Activated naive CD4-positive, alpha-beta T cell treated with anti-CD3 and anti-CD28 coated beads, Interleukin-2, amount 10 ng/mL, durations not matched to agents 7 days and 5 days (primary cell): ENCODE results near the gene GALNTL6.

Experiments
- CTCF ChIA-PET: fragments of 350-600 bp; sonication (Branson Sonifier 250); formaldehyde crosslinking; loops from one replicate; lab custom pipeline; 2021; ENCODE audit warnings: antibody characterized with exemption; lab: Charles Lee
- DNase-seq: peaks from one replicate; pipeline ENCODE4 v3.0.0-alpha.2; 2020
- H3K27ac Mint-ChIP-seq: one replicate; pipeline ENCODE4 v1.8.0; 2021; ENCODE audit warnings: mild to moderate bottlenecking, moderate library complexity, mixed read lengths
- H3K27me3 Mint-ChIP-seq: one replicate; pipeline ENCODE4 v1.8.0; 2021; ENCODE audit warnings: mild to moderate bottlenecking, mixed read lengths
- H3K36me3 Mint-ChIP-seq: one replicate; pipeline ENCODE4 v1.8.0; 2021; ENCODE audit warnings: mixed read lengths
- H3K4me1 Mint-ChIP-seq: one replicate; pipeline ENCODE4 v1.8.0; 2021; ENCODE audit warnings: mixed read lengths
- H3K4me3 Mint-ChIP-seq: one replicate; pipeline ENCODE4 v1.8.0; 2021; ENCODE audit warnings: mild to moderate bottlenecking, moderate library complexity, mixed read lengths
- H3K9me3 Mint-ChIP-seq: one replicate; pipeline ENCODE4 v1.8.0; 2021; ENCODE audit warnings: mixed read lengths

Gene GALNTL6

GRCh38 chr4:172683021-172683420, 869.8 kb downstream of the GALNTL6 start:
- DNase-seq, result no peak
- H3K27me3 Mint-ChIP-seq, result no peaks in the 10 kb centered on the region
- CTCF ChIA-PET, result no interaction called here
- no peaks in the 10 kb centered on the region for H3K9me3 Mint-ChIP-seq
- no peak overlapping the region for H3K4me3 Mint-ChIP-seq
- H3K4me1 Mint-ChIP-seq, result no peaks in the 10 kb centered on the region
- no peaks in the 10 kb centered on the region for H3K36me3 Mint-ChIP-seq
- no peak overlapping the region for H3K27ac Mint-ChIP-seq

DNA sequence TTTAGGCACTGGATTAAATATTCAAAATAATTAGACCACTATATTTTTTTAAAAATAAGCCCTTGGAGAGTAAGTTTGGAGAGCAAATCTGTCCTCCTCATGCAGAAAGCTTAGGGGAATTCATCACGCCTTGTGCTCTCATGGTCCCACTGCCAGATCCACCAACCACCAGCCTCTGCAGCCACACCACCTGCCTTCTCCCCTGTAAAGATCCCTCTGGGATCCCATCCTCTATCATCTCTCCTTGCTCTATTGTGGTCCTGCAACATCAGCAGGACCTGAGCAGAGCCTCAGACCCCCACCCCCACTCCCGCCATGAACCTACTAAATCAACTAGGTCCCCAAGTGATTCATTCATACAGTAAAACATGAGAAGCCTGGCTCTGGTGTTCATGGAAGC, 872.8 kb downstream of the GALNTL6 start:
- Mint-ChIP-seq H3K36me3 (no peaks in the 10 kb centered on the region), H3K4me1 (no peaks in the 10 kb centered on the region), H3K4me3 (no peak overlapping the region), H3K9me3 (peaks cover 2% of the 10 kb centered on the region), H3K27me3 (no peaks in the 10 kb centered on the region), H3K27ac (no peak overlapping the region)
- CTCF ChIA-PET, result no interaction called here
- DNase-seq, result no peak

DNA sequence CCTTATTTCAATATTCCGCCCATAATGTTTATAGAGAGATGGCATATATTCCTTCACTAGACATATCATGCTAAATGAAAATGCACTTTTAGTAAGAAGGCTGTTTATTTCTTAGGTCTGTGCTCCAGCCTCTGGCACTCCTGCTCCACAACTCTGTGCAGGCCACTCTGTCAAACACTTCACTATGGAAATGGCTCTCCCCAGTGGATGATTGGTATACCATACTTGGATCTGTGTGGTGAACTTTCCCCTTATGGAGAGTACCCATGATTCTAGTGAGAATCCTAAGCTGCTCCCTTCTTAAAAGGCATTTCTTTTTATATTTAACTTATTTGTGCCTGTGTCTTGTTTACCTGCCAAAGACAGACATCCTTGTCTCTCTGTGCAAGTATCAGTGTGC, 875.3 kb downstream of the GALNTL6 start:
- Mint-ChIP-seq H3K27ac (no peak overlapping the region), H3K4me3 (no peak overlapping the region), H3K9me3 (peaks cover 5% of the 10 kb centered on the region), H3K36me3 (no peaks in the 10 kb centered on the region), H3K27me3 (no peaks in the 10 kb centered on the region), H3K4me1 (no peaks in the 10 kb centered on the region)
- CTCF ChIA-PET, result no interaction called here
- DNase-seq, result no peak

- CTCF ChIA-PET, result no interaction called here
- H3K4me1 Mint-ChIP-seq, result no peaks in the 10 kb centered on the region
- H3K27ac Mint-ChIP-seq, result no peak overlapping the region
- H3K9me3 Mint-ChIP-seq, result peaks cover 6% of the 10 kb centered on the region
- no peak for DNase-seq
- H3K27me3 Mint-ChIP-seq, result no peaks in the 10 kb centered on the region
- H3K4me3 Mint-ChIP-seq, result no peak overlapping the region
- H3K36me3 Mint-ChIP-seq, result no peaks in the 10 kb centered on the region
Measured at GRCh38 chr4:172691552-172691951, 878.3 kb downstream of the GALNTL6 start.

DNA sequence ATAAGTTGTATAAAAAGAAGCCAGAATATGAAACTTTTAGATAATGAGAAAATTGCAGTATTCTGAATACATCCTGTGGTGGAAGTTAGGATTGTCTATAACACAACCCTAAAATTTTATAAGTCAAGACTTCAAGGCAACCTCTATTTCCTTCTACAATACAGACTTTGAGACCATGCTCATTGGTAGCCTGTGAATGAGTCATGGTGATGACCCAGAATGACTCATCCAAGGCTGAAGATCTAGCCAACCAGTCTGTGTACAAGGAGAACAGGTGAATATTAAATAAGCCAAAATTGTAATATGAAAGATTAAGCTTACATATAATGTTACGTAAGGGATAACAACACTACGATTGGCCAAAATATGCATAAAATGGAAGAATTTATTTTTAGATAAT, 879.5 kb downstream of the GALNTL6 start:
- Mint-ChIP-seq H3K9me3 (peaks cover 6% of the 10 kb centered on the region), H3K4me1 (no peaks in the 10 kb centered on the region), H3K36me3 (no peaks in the 10 kb centered on the region), H3K27ac (no peak overlapping the region), H3K27me3 (no peaks in the 10 kb centered on the region), H3K4me3 (no peak overlapping the region)
- DNase-seq, result no peak
- CTCF ChIA-PET, result no interaction called here

GRCh38 chr4:172698256-172698655, 885.1 kb downstream of the GALNTL6 start:
- no peak for DNase-seq
- Mint-ChIP-seq H3K9me3 (peaks cover 3% of the 10 kb centered on the region), H3K27me3 (no peaks in the 10 kb centered on the region), H3K4me1 (no peaks in the 10 kb centered on the region), H3K27ac (no peak overlapping the region), H3K4me3 (no peak overlapping the region), H3K36me3 (no peaks in the 10 kb centered on the region)
- CTCF ChIA-PET, result no interaction called here

DNA sequence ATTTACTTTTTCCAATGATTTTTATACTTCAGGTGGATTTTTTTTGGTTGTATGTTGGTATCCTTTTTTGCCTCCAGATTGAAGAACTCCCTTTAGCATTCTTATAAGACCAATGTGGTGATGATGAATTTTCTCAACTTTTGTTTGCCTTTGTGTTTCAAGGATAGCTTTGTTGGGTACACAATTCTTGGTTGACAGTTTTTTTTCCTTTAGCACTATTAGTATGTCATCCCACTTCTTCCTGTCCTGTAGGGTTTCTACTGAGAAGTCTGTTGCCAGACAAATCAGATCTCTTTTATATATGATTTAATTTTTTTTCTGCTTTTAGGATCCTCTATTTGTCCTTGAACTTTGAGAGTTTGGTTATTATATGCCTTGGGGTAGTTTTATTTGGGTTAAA, 892.4 kb downstream of the GALNTL6 start:
- Mint-ChIP-seq H3K27ac (no peak overlapping the region), H3K4me1 (no peaks in the 10 kb centered on the region), H3K4me3 (no peak overlapping the region), H3K9me3 (peaks cover 14% of the 10 kb centered on the region), H3K36me3 (no peaks in the 10 kb centered on the region), H3K27me3 (no peaks in the 10 kb centered on the region)
- CTCF ChIA-PET, result no interaction called here
- DNase-seq, result no peak

DNA sequence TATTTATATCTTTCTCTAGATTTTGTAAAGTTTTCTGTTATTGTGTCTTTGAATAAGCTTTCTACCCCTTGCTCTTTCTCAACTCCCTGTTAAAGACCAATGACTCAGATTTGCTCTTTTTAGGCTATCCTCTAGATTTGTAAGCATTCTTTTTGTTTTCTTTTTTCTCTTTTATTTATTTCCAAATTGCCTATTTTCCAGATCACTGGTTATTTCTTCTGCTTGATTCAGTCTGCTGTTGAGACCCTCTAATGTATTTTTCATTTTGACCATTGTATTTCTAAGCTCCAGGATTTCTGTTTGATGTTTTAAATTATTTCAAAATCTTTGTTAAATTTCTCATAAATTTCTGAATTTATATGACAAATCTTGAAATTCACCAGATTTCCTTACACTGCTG, 892.8 kb downstream of the GALNTL6 start:
- no peaks in the 10 kb centered on the region for H3K4me1 Mint-ChIP-seq
- no peak for DNase-seq
- peaks cover 14% of the 10 kb centered on the region for H3K9me3 Mint-ChIP-seq
- H3K4me3 Mint-ChIP-seq, result no peak overlapping the region
- no peaks in the 10 kb centered on the region for H3K36me3 Mint-ChIP-seq
- H3K27me3 Mint-ChIP-seq, result no peaks in the 10 kb centered on the region
- CTCF ChIA-PET, result no interaction called here
- no peak overlapping the region for H3K27ac Mint-ChIP-seq

- no peak overlapping the region for H3K4me3 Mint-ChIP-seq
- no peak overlapping the region for H3K27ac Mint-ChIP-seq
- DNase-seq, result no peak
- no peaks in the 10 kb centered on the region for H3K4me1 Mint-ChIP-seq
- H3K9me3 Mint-ChIP-seq, result peaks cover 14% of the 10 kb centered on the region
- no peaks in the 10 kb centered on the region for H3K27me3 Mint-ChIP-seq
- no peaks in the 10 kb centered on the region for H3K36me3 Mint-ChIP-seq
- CTCF ChIA-PET, result no interaction called here
Measured at GRCh38 chr4:172707622-172708021, 894.4 kb downstream of the GALNTL6 start.

DNA sequence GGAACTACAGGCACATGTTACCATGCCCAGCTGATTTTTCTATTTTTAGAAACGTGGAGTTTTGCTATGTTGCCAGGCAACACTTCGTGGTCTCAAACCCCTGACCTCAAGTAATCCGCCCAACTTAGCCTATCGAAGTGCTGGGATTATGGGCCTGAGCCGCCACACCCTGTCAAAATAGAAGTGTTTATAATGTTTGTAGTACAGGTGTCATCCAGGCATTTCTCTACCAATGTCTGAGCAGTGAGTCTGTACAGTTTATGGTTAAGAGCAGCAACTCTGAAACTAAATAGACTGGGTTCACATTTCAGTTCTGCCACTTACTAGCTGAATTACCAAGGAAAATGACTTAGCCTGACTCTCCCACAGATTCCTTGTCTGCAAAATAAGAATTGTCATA, 895.0 kb downstream of the GALNTL6 start:
- Mint-ChIP-seq H3K9me3 (peaks cover 14% of the 10 kb centered on the region), H3K36me3 (no peaks in the 10 kb centered on the region), H3K4me1 (no peaks in the 10 kb centered on the region), H3K4me3 (no peak overlapping the region), H3K27me3 (no peaks in the 10 kb centered on the region), H3K27ac (no peak overlapping the region)
- DNase-seq, result no peak
- CTCF ChIA-PET, result no interaction called here

- CTCF ChIA-PET, result no interaction called here
- Mint-ChIP-seq H3K27me3 (no peaks in the 10 kb centered on the region), H3K27ac (no peak overlapping the region), H3K9me3 (peaks cover 14% of the 10 kb centered on the region), H3K36me3 (no peaks in the 10 kb centered on the region), H3K4me3 (no peak overlapping the region), H3K4me1 (no peaks in the 10 kb centered on the region)
- DNase-seq, result no peak
Measured at GRCh38 chr4:172709376-172709775, 896.2 kb downstream of the GALNTL6 start.

DNA sequence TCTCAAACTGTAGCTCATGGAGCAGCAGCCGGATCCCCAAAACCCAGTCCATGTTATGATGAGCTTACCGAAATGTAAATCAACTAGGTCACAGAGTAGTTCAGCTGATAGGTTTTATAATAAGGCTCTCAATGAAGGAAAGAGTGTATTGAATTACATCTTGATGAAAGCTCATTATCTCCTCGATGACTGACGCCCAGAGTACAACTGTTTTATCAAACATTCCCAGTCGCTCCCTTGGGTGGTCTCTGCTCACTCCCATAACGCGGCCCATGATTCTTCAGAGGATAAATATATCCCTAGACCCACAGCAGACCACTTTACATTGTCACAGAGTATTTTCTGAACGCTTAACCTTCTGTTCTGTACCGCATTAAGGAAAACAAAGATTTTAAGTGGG, 903.1 kb downstream of the GALNTL6 start:
- H3K36me3 Mint-ChIP-seq, result no peaks in the 10 kb centered on the region
- no peaks in the 10 kb centered on the region for H3K27me3 Mint-ChIP-seq
- DNase-seq, result no peak
- H3K4me3 Mint-ChIP-seq, result no peak overlapping the region
- H3K9me3 Mint-ChIP-seq, result no peaks in the 10 kb centered on the region
- no peaks in the 10 kb centered on the region for H3K4me1 Mint-ChIP-seq
- CTCF ChIA-PET, result no interaction called here
- no peak overlapping the region for H3K27ac Mint-ChIP-seq

DNA sequence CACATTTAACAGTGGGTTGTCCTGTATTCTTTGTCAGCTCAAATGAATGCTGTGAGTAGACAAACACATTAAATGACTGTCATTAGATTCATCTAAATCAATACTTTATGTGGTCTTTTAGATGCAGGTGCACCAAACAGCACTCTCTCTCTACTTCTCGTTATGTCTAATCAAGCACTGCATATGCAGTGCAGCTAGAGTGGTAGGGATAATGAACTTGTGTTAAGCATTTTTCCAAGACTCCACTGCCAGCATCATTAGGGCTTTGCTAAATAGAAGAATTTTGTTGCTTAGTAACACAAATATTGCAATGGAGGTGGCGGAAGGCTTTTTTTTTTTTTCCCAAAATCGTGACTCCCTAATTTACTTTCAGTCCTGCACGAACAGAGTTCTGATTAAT, 908.5 kb downstream of the GALNTL6 start:
- Mint-ChIP-seq H3K9me3 (no peaks in the 10 kb centered on the region), H3K27me3 (no peaks in the 10 kb centered on the region), H3K4me1 (no peaks in the 10 kb centered on the region), H3K4me3 (no peak overlapping the region), H3K27ac (no peak overlapping the region), H3K36me3 (no peaks in the 10 kb centered on the region)
- DNase-seq, result no peak
- CTCF ChIA-PET, result no interaction called here

DNA sequence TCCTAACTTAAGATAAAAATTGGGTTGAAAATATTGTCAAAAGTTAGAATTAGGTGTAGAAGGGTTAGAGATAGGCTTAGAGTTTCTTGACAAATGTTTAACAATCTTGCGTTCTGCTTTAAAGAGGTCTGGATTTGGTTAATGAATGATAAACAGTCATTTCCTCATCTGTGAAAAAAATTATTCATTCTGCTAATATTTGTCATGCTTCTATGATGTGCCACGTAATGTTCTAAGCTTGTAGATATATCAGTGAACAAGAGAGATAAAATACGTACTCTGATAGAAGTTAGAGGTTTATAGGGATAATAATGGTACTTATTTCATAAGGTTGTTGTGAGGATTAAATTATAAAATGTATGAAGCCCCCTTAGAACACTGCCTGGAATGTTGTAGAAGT, 912.4 kb downstream of the GALNTL6 start:
- H3K27ac Mint-ChIP-seq, result no peak overlapping the region
- no peaks in the 10 kb centered on the region for H3K27me3 Mint-ChIP-seq
- H3K4me3 Mint-ChIP-seq, result no peak overlapping the region
- no peaks in the 10 kb centered on the region for H3K4me1 Mint-ChIP-seq
- CTCF ChIA-PET, result no interaction called here
- no peaks in the 10 kb centered on the region for H3K36me3 Mint-ChIP-seq
- DNase-seq, result no peak
- peaks cover 2% of the 10 kb centered on the region for H3K9me3 Mint-ChIP-seq

DNA sequence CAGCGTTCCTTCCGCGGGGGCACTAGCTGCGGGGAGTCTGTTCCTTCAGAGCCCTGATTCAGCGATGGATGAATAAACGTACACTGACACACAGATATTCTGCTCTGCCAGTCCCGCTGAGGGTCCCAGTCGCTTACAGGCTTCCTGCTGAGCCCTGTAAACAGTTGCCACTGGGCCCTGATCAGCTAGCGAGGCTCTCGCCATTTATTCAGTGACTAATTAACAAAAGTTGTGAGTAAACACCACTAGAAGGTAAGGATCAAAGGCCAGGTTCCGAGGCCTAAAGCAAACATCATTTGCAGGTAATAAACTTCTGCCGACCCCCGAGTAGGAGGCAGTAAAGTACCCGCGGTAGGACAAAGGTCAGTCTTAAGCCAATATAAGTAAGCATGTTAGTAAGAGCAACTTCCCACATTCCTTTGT, 912.8 kb downstream of the GALNTL6 start:
- H3K27ac Mint-ChIP-seq, result no peak overlapping the region
- no peaks in the 10 kb centered on the region for H3K4me1 Mint-ChIP-seq
- no peaks in the 10 kb centered on the region for H3K27me3 Mint-ChIP-seq
- CTCF ChIA-PET, result no interaction called here
- H3K9me3 Mint-ChIP-seq, result peaks cover 2% of the 10 kb centered on the region
- no peaks in the 10 kb centered on the region for H3K36me3 Mint-ChIP-seq
- no peak for DNase-seq
- no peak overlapping the region for H3K4me3 Mint-ChIP-seq

DNA sequence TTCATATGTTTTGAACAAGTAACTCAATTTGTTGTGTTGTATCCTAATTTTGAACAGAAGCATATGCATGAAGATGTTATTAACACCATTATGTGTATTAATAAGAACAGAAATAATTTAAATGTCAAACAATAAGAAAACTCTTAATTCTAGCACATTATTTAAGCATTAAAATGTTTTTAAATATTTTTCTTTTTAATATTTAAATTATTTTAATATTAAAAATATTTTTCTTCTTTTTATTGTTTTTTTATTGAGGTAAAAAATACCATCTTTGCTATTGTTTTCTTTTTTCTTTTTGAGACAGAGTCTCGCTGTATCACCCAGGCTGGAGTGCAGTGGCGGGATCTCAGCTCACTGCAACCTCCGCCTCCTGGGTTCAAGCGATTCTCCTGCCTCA, 914.4 kb downstream of the GALNTL6 start:
- CTCF ChIA-PET, result no interaction called here
- Mint-ChIP-seq H3K9me3 (peaks cover 7% of the 10 kb centered on the region), H3K36me3 (no peaks in the 10 kb centered on the region), H3K4me3 (no peak overlapping the region), H3K27me3 (no peaks in the 10 kb centered on the region), H3K4me1 (no peaks in the 10 kb centered on the region), H3K27ac (no peak overlapping the region)
- DNase-seq, result no peak
